KG1 (cell line): Measurements from ENCODE around the gene CKAP5.
"Not testable (repeated sequence)": the region's sequence is repeated elsewhere in the genome, so short reads cannot be mapped to it uniquely, and the experiment has no call there.

ENCODE experiments used
- DNase-seq: peaks from one replicate; lab custom pipeline; 2025; lab: John Stamatoyannopoulos, UW

The CKAP5 gene

GRCh38 chr11:46726206-46726862, 119.7 kb downstream of the CKAP5 start:
- no peak for DNase-seq

- DNase-seq: no peak
Measured at GRCh38 chr11:46725338-46726205, 120.5 kb downstream of the CKAP5 start.

- DNase-seq: no peak
Measured at GRCh38 chr11:46724088-46724487, 122.0 kb downstream of the CKAP5 start.

- DNase-seq: no peak
Measured at GRCh38 chr11:46723359-46723680, 122.8 kb downstream of the CKAP5 start.

- DNase-seq: no peak
Measured at GRCh38 chr11:46722566-46723358, 123.3 kb downstream of the CKAP5 start.

- no peak for DNase-seq
Measured at GRCh38 chr11:46721286-46721685, 124.8 kb downstream of the CKAP5 start.

- no peak for DNase-seq
Measured at GRCh38 chr11:46719543-46720218, 126.4 kb downstream of the CKAP5 start.

GRCh38 chr11:46719048-46719542, 127.0 kb downstream of the CKAP5 start, which contains the start of gene F2:
Gene F2 (plus strand): TSS chr11:46719213. CDS start chr11:46719236, 23 bp downstream.
- DNase-seq: no peak

GRCh38 chr11:46718155-46719019, 127.7 kb downstream of the CKAP5 start:
- DNase-seq: no peak

GRCh38 chr11:46717825-46718154, 128.3 kb downstream of the CKAP5 start:
- not testable (repeated sequence) for DNase-seq

- DNase-seq: no peak
Measured at GRCh38 chr11:46712874-46713576, 133.1 kb downstream of the CKAP5 start.

GRCh38 chr11:46711303-46711702, 134.8 kb downstream of the CKAP5 start:
- DNase-seq: no peak

- DNase-seq: no peak
Measured at GRCh38 chr11:46710821-46711269, 135.2 kb downstream of the CKAP5 start.

- not testable (repeated sequence) for DNase-seq
Measured at GRCh38 chr11:46709351-46709750, 136.7 kb downstream of the CKAP5 start.

GRCh38 chr11:46706886-46707285, 139.2 kb downstream of the CKAP5 start:
- DNase-seq: no peak

- DNase-seq: no peak
Measured at GRCh38 chr11:46705070-46705688, 140.9 kb downstream of the CKAP5 start.

- DNase-seq: no peak
Measured at GRCh38 chr11:46701078-46701654, 144.9 kb downstream of the CKAP5 start.

GRCh38 chr11:46700241-46701077, 145.6 kb downstream of the CKAP5 start, which contains the start of the genes ARHGAP1 and ZNF408:
Gene ARHGAP1 (minus strand): TSS chr11:46700619. CDS start chr11:46696107, 4,512 bp downstream.
Gene ZNF408 (plus strand): TSS chr11:46701031. CDS start chr11:46701048, 17 bp downstream.
- DNase-seq: peak; percentile 99
